Activated CD8-positive, alpha-beta T cell treated with anti-CD3 and anti-CD28 coated beads for 36 hours (primary cell): ENCODE data around the gene PGAM4. TPM values are rescaled to one million over a fixed set of nuclear protein-coding genes. Genes with fewer than 3 reads are reported as not detected.
"Not testable (repeated sequence)": the region's sequence is repeated elsewhere in the genome, so short reads cannot be mapped to it uniquely, and the experiment has no call there.

Experiments used
- ATAC-seq: fragments of 200-7000 bp; cut with Tn5 transposase; one replicate; pipeline ENCODE4 v1.10.0; 2021; ENCODE audit warnings: mild to moderate bottlenecking, moderate library complexity
- CTCF ChIA-PET: fragments of 350-600 bp; sonication (Branson Sonifier 250); formaldehyde crosslinking; loops from one replicate; lab custom pipeline; 2021; ENCODE audit warnings: antibody characterized with exemption; lab: Charles Lee
- POLR2A ChIA-PET: fragments of 350-600 bp; sonication (Branson Sonifier 250); formaldehyde crosslinking; loops from one replicate; lab custom pipeline; 2021; ENCODE audit warnings: antibody characterized with exemption; lab: Charles Lee
- DNase-seq: peaks from one replicate; pipeline ENCODE4 v3.0.0-alpha.2; 2020
- H3K27ac Mint-ChIP-seq: one replicate; pipeline ENCODE4 v1.8.0; 2021; ENCODE audit warnings: mild to moderate bottlenecking, mixed read lengths
- H3K27me3 Mint-ChIP-seq: one replicate; pipeline ENCODE4 v1.8.0; 2021; ENCODE audit warnings: mixed read lengths
- H3K36me3 Mint-ChIP-seq: one replicate; pipeline ENCODE4 v1.8.0; 2021; ENCODE audit warnings: low read depth, mixed read lengths
- H3K4me1 Mint-ChIP-seq: one replicate; pipeline ENCODE4 v1.8.0; 2021; ENCODE audit warnings: low read depth, mixed read lengths
- H3K4me3 Mint-ChIP-seq: one replicate; pipeline ENCODE4 v1.8.0; 2021; ENCODE audit warnings: mild to moderate bottlenecking, moderate library complexity, mixed read lengths
- H3K9me3 Mint-ChIP-seq: one replicate; pipeline ENCODE4 v1.8.0; 2021; ENCODE audit warnings: mixed read lengths
- intact Hi-C: fragments of 100-400 bp; cut with micrococcal nuclease; formaldehyde crosslinking; loops from one replicate; pipeline ENCODE4 v1.10.0; 2022
- total RNA-seq, 2 experiments: library from RNA; stranded (reverse); gene quantifications; one replicate each; pipeline ENCODE4 v1.2.3, GENCODE V29; 2021
- TF ChIP-seq, protein P1 (sequence below): fragments of 200-600 bp; IDR thresholded peaks from one replicate; pipeline ENCODE4 v1.8.0; 2022; ENCODE audit warnings: antibody characterized with exemption, mild to moderate bottlenecking

Gene PGAM4
- total RNA-seq, 2 experiments from 2014 or later, result 0.56 to 1.3 TPM

DNA sequence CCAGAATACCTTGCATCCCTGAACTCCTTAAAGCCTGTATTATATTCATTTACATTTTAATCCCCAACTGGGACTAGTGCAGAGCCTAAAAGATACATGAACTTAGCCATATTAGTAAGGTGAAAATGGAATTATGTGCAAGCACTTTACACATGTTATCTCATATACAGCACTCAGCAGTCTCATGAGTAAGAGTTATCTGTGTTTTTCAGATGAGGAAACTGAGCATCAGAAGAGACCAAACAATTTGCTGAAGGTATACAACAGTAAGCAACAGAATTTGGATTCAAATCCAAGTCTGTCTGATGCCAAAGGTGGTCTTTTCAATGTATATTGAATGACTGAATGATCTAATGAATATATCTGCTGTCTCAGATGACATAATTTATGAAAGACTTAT lies 46.7 kb downstream of the PGAM4 start:
- Mint-ChIP-seq H3K36me3 (no peaks in the 10 kb centered on the region), H3K4me3 (no peak overlapping the region), H3K9me3 (peaks cover 1% of the 10 kb centered on the region), H3K27me3 (no peaks in the 10 kb centered on the region), H3K4me1 (peaks cover 9% of the 10 kb centered on the region), H3K27ac (no peak overlapping the region)
- no peak for DNase-seq
- intact Hi-C loops, result no loop called here
- POLR2A ChIA-PET, result no interaction called here
- ATAC-seq, result no peak
- TF ChIP-seq, protein P1, sequence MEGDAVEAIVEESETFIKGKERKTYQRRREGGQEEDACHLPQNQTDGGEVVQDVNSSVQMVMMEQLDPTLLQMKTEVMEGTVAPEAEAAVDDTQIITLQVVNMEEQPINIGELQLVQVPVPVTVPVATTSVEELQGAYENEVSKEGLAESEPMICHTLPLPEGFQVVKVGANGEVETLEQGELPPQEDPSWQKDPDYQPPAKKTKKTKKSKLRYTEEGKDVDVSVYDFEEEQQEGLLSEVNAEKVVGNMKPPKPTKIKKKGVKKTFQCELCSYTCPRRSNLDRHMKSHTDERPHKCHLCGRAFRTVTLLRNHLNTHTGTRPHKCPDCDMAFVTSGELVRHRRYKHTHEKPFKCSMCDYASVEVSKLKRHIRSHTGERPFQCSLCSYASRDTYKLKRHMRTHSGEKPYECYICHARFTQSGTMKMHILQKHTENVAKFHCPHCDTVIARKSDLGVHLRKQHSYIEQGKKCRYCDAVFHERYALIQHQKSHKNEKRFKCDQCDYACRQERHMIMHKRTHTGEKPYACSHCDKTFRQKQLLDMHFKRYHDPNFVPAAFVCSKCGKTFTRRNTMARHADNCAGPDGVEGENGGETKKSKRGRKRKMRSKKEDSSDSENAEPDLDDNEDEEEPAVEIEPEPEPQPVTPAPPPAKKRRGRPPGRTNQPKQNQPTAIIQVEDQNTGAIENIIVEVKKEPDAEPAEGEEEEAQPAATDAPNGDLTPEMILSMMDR, result no peak
- CTCF ChIA-PET, result interaction anchor here (2.9 kb wide), 1 partner anchor 102 kb away, joined by 10 read pairs; no protein-coding TSS in a partner anchor

DNA sequence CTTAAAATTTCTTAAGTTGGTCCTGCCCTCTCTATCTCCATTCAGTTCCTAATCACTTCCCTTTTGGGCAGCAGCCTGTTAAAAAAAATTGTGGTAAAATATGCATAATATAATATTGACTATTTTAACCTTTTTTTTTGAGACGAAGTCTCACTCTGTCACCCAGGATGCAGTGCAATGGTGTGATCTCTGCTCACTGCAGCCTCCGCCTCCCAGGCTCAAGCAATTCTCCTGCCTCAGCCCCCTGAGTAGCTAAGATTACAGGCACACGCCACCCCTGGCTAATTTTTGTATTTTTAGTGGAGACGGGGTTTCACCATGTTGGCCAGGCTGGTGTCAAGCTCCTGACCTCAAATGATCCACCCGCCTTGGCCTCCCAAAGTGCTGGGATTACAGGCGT lies 50.1 kb downstream of the PGAM4 start:
- H3K4me3 Mint-ChIP-seq, H3K27ac Mint-ChIP-seq, DNase-seq, CTCF ChIA-PET, H3K36me3 Mint-ChIP-seq, ATAC-seq, H3K9me3 Mint-ChIP-seq, POLR2A ChIA-PET, H3K27me3 Mint-ChIP-seq: not testable (repeated sequence)
- intact Hi-C loops, result loop anchor here (10.0 kb wide), 1 partner anchor 175 kb away; no protein-coding TSS in a partner anchor
- peaks cover 18% of the 10 kb centered on the region for H3K4me1 Mint-ChIP-seq

- intact Hi-C loops, result loop anchor here (10.0 kb wide), 1 partner anchor 176 kb away; no protein-coding TSS in a partner anchor
- peaks cover 17% of the 10 kb centered on the region for H3K4me1 Mint-ChIP-seq
- H3K9me3 Mint-ChIP-seq, result peaks cover 1% of the 10 kb centered on the region
- H3K4me3 Mint-ChIP-seq, result no peak overlapping the region
- H3K36me3 Mint-ChIP-seq, result no peaks in the 10 kb centered on the region
- ChIA-PET CTCF (no interaction called here), POLR2A (no interaction called here)
- DNase-seq (no peak), ATAC-seq (no peak)
- TF ChIP-seq, protein P1, result no peak
- H3K27me3 Mint-ChIP-seq, result no peaks in the 10 kb centered on the region
- no peak overlapping the region for H3K27ac Mint-ChIP-seq
Observed at GRCh38 chrX:77918568-77918967, 50.9 kb downstream of the PGAM4 start.

Other genes starting within 250 kb of the PGAM4 start
- gene ATRX, start 183.4 kb downstream of the PGAM4 start, total RNA-seq, result 10 to 100 TPM; 51.6 to 60.9 TPM
- 10 to 100 TPM; 33.2 to 33.7 TPM for gene MAGT1, start 74.2 kb downstream of the PGAM4 start, total RNA-seq
- gene COX7B, start 70.2 kb downstream of the PGAM4 start, total RNA-seq, result 100 to 1,000 TPM; 302 to 324 TPM
- 1 to 10 TPM; 7.4 to 8.7 TPM for gene ATP7A, start 58.9 kb downstream of the PGAM4 start, total RNA-seq
- gene PGK1, start 134.6 kb upstream of the PGAM4 start, total RNA-seq, result 1,000 to 10,000 TPM; 1,745 to 1,759 TPM
- gene TAF9B, start 170.0 kb upstream of the PGAM4 start, total RNA-seq, result 10 to 100 TPM; 11.3 to 13.4 TPM